SH-SY5Y (cell line): ENCODE measurements around the gene ZNF432.

Source experiments
- GATA2 ChIP-seq: IDR thresholded peaks from 2 replicates; pipeline ENCODE4 v1.6.1; 2011; ENCODE audit warnings: mild to moderate bottlenecking, low read depth, low read length
- GATA3 ChIP-seq: IDR thresholded peaks from 2 replicates; pipeline ENCODE4 v1.6.1; 2011; ENCODE audit warnings: low read depth, mild to moderate bottlenecking, low read length, moderate library complexity

DNA sequence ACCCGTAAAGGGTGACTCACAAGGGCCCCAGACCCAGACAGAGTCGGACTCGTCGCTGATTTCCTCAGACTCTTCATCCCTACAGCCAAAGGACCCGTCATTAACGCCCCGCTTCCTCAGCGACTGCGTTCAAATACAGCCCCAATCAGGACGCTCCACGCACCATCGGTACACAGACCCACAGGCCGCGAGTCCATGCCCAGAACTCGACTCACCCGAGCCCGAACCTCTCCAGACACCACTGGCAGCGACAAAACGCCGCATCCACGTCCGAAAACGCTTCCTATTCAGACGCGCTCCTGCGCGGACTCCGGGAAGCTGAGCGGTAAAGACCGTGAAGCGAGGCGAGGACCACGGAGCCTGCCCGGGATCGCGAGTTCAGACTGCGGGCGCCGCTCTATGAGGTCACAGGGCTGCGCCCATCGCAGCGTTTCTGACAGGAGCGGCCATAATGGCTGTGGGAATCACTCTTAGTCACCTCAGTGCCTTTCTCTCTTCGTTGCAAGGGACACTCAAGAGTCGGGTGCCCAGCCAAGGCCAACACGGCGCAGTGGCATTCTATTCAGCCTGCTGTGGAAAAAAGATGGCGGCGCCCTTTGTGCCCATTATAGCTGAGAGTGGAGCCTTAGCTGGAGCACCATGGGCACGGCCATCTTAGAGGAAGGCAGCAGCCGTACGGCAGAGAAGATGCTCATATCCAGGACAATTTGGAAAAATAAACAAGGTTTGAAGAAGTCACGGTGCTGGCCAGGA, 20.4 kb downstream of the ZNF432 start, which contains the start of gene ZNF614:
- TF ChIP-seq GATA2 (no peak), GATA3 (no peak)
